ENCODE results near the gene OR6J1. TPM values are rescaled to one million over a fixed set of nuclear protein-coding genes. Genes with fewer than 3 reads are reported as not detected.

OR6J1 gene
- total RNA-seq, 1 experiment from 2014 or later, result 0.18 TPM

DNA sequence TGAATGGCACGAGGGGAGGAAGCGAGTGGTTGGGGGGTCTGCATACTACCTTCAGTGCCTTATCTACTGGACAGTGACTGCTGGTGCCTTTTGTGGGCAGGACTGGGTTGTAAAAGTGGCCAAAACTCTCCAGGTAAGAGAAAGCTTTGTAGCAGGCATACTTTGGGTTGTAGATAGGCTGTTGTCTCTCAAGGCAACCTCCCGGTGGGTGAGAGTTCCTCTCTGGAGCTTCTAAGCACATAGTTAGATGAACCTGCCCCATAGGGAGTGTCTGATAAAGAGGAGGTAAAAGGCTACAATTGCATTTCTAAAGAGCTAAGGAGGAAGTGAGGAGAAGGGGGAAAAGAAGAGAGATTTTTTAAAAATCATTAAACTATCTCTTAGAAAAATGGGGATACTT, 51.0 kb downstream of the OR6J1 start:
- no peaks in the 10 kb centered on the region for H3K27me3 ChIP-seq (replicated peaks; ENCODE audit: control insufficient read depth, insufficient read depth, low read length)
- ChIA-PET POLR2A (no interaction called here), CTCF (no interaction called here)
- Mint-ChIP-seq H3K9me3 (ENCODE audit: unreplicated experiment) (no peaks in the 10 kb centered on the region), H3K27ac (ENCODE audit: unreplicated experiment) (no peak overlapping the region), H3K4me3 (ENCODE audit: unreplicated experiment) (no peak overlapping the region), H3K36me3 (ENCODE audit: insufficient read depth, unreplicated experiment) (peaks cover 11% of the 10 kb centered on the region), H3K4me1 (ENCODE audit: low read depth, unreplicated experiment) (no peaks in the 10 kb centered on the region), H3K27me3 (ENCODE audit: insufficient read depth, unreplicated experiment) (no peaks in the 10 kb centered on the region)
- peaks cover 18% of the 10 kb centered on the region for H3K4me1 ChIP-seq
- no peaks in the 10 kb centered on the region for H3K9me3 ChIP-seq
- no peak for TF ChIP-seq CTCF (IDR thresholded peaks at IDR 0.05; ENCODE audit: insufficient read depth in 1 of 2, low read depth in 1 of 2, low read length in 1 of 2, severe bottlenecking in 1 of 2, unreplicated experiment in 1 of 2)
- no peak for DNase-seq
- BruUV-seq (replicated peaks), result no TSS peak
- intact Hi-C loops (cut with micrococcal nuclease; ENCODE audit: unreplicated experiment), result no loop called here
- H3K36me3 ChIP-seq (ENCODE audit: control insufficient read depth, insufficient read depth, low read length), result no peaks in the 10 kb centered on the region
- H3K4me3 ChIP-seq (ENCODE audit: low read depth, low read length), result no peak overlapping the region

GRCh38 chr14:22589096-22589839, 54.9 kb downstream of the OR6J1 start, which contains the start of gene DAD1:
TSS of gene DAD1 (minus strand) at chr14:22589224. CDS start at chr14:22589157, 67 bp downstream.
- peaks cover 35% of the 10 kb centered on the region for H3K4me1 ChIP-seq
- no peaks in the 10 kb centered on the region for H3K9me3 Mint-ChIP-seq (ENCODE audit: unreplicated experiment)
- H3K4me3 Mint-ChIP-seq (ENCODE audit: unreplicated experiment), result peak within 1 kb of the TSS; percentile 93
- H3K9me3 ChIP-seq, result no peaks in the 10 kb centered on the region
- BruUV-seq (replicated peaks), result no TSS peak
- ChIA-PET POLR2A (interaction anchor here (0.6 to 2.5 kb wide), 22 partner anchors 9 to 482 kb away, joined by 3 to 46 read pairs (median 6); partner anchors contain the start of genes ABHD4, LRP10, OXA1L and RBM23), CTCF (interaction anchor here (0.5 to 2.5 kb wide), 16 partner anchors 9 to 480 kb away, joined by 3 to 44 read pairs (median 6); partner anchors contain the start of genes ABHD4 and OR6J1)
- TF ChIP-seq CTCF (IDR thresholded peaks at IDR 0.05; ENCODE audit: insufficient read depth in 1 of 2, low read depth in 1 of 2, low read length in 1 of 2, severe bottlenecking in 1 of 2, unreplicated experiment in 1 of 2), result no peak
- intact Hi-C loops (cut with micrococcal nuclease; ENCODE audit: unreplicated experiment), result loop anchor here (1.0 kb wide), 2 partner anchors 9 to 25 kb away; partner anchors contain the start of gene ABHD4
- H3K27ac Mint-ChIP-seq (ENCODE audit: unreplicated experiment), result peak within 1 kb of the TSS; percentile 97
- H3K27me3 Mint-ChIP-seq (ENCODE audit: insufficient read depth, unreplicated experiment), result no peaks in the 10 kb centered on the region
- peak within 1 kb of the TSS; percentile 71 for H3K4me3 ChIP-seq (ENCODE audit: low read depth, low read length)
- H3K27me3 ChIP-seq (replicated peaks; ENCODE audit: control insufficient read depth, insufficient read depth, low read length), result no peaks in the 10 kb centered on the region
- DNase-seq, result peak; percentile 98
- peaks cover 21% of the 10 kb centered on the region for H3K4me1 Mint-ChIP-seq (ENCODE audit: low read depth, unreplicated experiment)
- peaks cover 34% of the 10 kb centered on the region for H3K36me3 Mint-ChIP-seq (ENCODE audit: insufficient read depth, unreplicated experiment)
- no peaks in the 10 kb centered on the region for H3K36me3 ChIP-seq (ENCODE audit: control insufficient read depth, insufficient read depth, low read length)

DNA sequence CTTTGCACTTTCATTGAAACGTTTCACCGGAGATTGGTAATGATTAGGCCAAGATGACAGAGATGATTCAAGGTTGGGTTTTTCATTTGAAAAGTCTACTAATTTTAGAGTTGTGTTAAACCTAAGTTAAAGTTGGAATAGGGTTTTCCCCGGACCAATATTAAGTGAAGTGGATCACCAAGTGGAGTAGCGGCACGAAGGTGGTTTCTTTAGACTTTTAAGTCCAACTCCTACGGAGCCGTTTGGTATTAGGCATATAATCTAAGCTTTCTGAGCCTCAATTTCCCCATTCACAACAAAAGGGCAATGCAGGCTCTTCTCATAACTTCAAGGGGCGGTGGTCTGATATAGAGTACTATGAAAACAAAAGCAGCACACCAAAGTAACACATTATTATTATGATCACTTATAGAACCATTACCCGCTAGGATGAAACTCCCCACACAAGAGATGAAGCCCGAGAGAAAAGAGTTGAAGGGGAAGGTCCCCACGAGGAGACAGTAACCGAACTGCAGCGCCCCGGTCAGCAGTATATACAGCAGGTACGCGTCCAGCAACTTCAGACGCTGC, 55.5 kb downstream of the OR6J1 start:
- TSS peak; percentile 75 for BruUV-seq (replicated peaks)

More for the DNA sequence above, 55.5 kb downstream of the OR6J1 start:
- Histone ChIP-seq H3K27me3 (replicated peaks; ENCODE audit: control insufficient read depth, insufficient read depth, low read length) (no peaks in the 10 kb centered on the region), H3K4me1 (peaks cover 35% of the 10 kb centered on the region), H3K36me3 (ENCODE audit: control insufficient read depth, insufficient read depth, low read length) (no peaks in the 10 kb centered on the region), H3K9me3 (no peaks in the 10 kb centered on the region), H3K4me3 (ENCODE audit: low read depth, low read length) (peak overlapping the region; percentile 71)
- intact Hi-C loops (cut with micrococcal nuclease; ENCODE audit: unreplicated experiment), result loop anchor here (1.0 kb wide), 2 partner anchors 10 to 26 kb away; partner anchors contain the start of gene ABHD4
- Mint-ChIP-seq H3K9me3 (ENCODE audit: unreplicated experiment) (no peaks in the 10 kb centered on the region), H3K27me3 (ENCODE audit: insufficient read depth, unreplicated experiment) (no peaks in the 10 kb centered on the region), H3K27ac (ENCODE audit: unreplicated experiment) (peak overlapping the region; percentile 97), H3K36me3 (ENCODE audit: insufficient read depth, unreplicated experiment) (peaks cover 36% of the 10 kb centered on the region), H3K4me1 (ENCODE audit: low read depth, unreplicated experiment) (peaks cover 23% of the 10 kb centered on the region), H3K4me3 (ENCODE audit: unreplicated experiment) (peak overlapping the region; percentile 93)
- DNase-seq, result no peak
- ChIA-PET POLR2A (interaction anchor here (0.6 to 2.5 kb wide), 13 partner anchors 10 to 330 kb away, joined by 3 to 46 read pairs (median 6); partner anchors contain the start of genes ABHD4, LRP10, OXA1L and RBM23), CTCF (interaction anchor here (0.8 to 2.5 kb wide), 9 partner anchors 10 to 271 kb away, joined by 3 to 44 read pairs (median 6); partner anchors contain the start of gene ABHD4)
- no peak for TF ChIP-seq CTCF (IDR thresholded peaks at IDR 0.05; ENCODE audit: insufficient read depth in 1 of 2, low read depth in 1 of 2, low read length in 1 of 2, severe bottlenecking in 1 of 2, unreplicated experiment in 1 of 2)

Measured in Caco-2 (cell line).